ENCODE data around the gene HNRNPAB.

GRCh38 chr5:178228609-178229008, 24.3 kb downstream of the HNRNPAB start:
- no peak for TF ChIP-seq CTCF (IDR thresholded peaks at IDR 0.05)
- no peak for TF ChIP-seq POLR2AphosphoS5 (IDR thresholded peaks at IDR 0.05)
